ENCODE measurements around the gene STX17. TPM values are rescaled to one million over a fixed set of nuclear protein-coding genes. Genes with fewer than 3 reads are reported as not detected.

Gene STX17
- total RNA-seq, 1 donor from 2014 or later = 52.3 TPM

DNA sequence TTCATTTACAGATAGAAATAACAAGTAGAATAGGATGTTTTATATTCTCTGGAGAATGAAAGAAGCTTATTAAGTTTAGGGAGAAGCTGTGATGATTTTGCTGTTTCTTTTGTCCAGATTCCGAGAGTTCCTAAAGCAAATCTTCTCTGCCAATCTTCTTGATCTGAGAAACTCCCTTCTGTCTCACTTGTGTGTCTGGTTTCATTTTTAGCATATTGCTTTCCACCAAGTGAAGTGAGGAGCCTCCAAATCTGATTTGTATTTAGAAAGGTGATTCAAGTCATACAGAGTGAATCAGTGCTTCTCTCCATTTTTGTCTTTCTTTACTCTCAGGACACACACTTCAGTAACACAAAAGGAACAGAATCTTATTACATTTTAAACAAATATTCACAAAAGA, 48.4 kb downstream of the STX17 start:
- TF ChIP-seq, protein P1, sequence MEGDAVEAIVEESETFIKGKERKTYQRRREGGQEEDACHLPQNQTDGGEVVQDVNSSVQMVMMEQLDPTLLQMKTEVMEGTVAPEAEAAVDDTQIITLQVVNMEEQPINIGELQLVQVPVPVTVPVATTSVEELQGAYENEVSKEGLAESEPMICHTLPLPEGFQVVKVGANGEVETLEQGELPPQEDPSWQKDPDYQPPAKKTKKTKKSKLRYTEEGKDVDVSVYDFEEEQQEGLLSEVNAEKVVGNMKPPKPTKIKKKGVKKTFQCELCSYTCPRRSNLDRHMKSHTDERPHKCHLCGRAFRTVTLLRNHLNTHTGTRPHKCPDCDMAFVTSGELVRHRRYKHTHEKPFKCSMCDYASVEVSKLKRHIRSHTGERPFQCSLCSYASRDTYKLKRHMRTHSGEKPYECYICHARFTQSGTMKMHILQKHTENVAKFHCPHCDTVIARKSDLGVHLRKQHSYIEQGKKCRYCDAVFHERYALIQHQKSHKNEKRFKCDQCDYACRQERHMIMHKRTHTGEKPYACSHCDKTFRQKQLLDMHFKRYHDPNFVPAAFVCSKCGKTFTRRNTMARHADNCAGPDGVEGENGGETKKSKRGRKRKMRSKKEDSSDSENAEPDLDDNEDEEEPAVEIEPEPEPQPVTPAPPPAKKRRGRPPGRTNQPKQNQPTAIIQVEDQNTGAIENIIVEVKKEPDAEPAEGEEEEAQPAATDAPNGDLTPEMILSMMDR (IDR thresholded peaks at IDR 0.05; ENCODE audit: unreplicated experiment) = no peak

DNA sequence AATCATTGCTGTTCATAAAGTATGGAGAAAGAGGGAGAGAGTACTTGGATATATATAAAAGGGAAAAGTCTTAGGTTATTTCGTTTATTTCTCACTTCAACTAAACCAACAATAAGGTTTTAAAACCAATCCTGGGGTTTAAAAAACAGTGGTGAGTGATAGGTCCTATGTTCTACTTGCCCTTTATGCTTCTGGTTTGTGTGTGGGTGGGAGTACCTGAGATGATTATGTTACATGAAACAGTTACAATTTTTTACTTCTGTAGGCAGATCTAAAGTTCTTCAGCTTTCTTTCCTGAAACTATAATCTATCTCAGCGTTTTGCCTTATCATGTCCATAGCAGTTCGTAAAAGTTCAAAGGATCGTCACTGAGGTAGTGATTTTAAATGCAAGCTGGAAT, 49.2 kb downstream of the STX17 start:
- Mint-ChIP-seq H3K4me1 (peaks cover 11% of the 10 kb centered on the region), H3K36me3 (peaks cover 43% of the 10 kb centered on the region), H3K27me3 (ENCODE audit: low read depth) (no peaks in the 10 kb centered on the region), H3K9me3 (peaks cover 3% of the 10 kb centered on the region), H3K27ac (peak overlapping the region; percentile 22), H3K4me3 (no peak overlapping the region)
- no peak for DNase-seq (ENCODE audit: low spot score in 2 of 2, unreplicated experiment in 2 of 2)
- TF ChIP-seq, protein P1 (IDR thresholded peaks at IDR 0.05; ENCODE audit: unreplicated experiment) = no peak

More for the DNA sequence above, 48.4 kb downstream of the STX17 start:
- Mint-ChIP-seq H3K4me3 (no peak overlapping the region), H3K36me3 (peaks cover 46% of the 10 kb centered on the region), H3K27me3 (ENCODE audit: low read depth) (no peaks in the 10 kb centered on the region), H3K4me1 (peaks cover 11% of the 10 kb centered on the region), H3K27ac (peak overlapping the region; percentile 44), H3K9me3 (peaks cover 3% of the 10 kb centered on the region)
- DNase-seq (ENCODE audit: low spot score in 2 of 2, unreplicated experiment in 2 of 2) = no peak

DNA sequence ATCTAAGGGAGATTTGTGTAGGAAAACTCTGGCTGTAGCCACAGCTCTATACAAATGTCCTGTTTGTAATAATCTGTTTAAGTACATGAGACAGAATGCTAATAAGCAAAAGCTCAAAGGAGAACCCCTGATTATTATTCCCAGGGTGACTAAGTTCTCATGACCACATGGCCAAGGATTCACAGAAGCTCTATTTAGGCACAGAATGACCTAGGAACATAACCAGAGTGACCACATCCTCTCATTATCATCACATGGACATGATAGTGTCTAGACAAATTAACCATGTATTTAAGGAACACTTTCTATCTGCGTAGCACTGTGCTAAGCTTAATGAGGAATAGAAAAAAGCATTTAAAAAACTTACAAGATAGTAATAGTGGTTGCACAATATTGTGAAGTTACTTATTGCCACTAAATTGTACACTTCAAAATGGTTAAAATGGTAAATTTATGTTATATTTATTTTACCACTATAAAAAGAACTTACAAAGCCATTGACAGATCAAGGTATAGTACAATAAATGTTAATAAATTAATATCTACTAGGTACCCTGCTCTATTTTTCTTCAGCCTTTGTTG, 56.3 kb downstream of the STX17 start:
- TF ChIP-seq, protein P1 (IDR thresholded peaks at IDR 0.05; ENCODE audit: unreplicated experiment) = no peak
- peaks cover 4% of the 10 kb centered on the region for H3K4me1 Mint-ChIP-seq
- H3K36me3 Mint-ChIP-seq = peaks cover 32% of the 10 kb centered on the region
- H3K27me3 Mint-ChIP-seq (ENCODE audit: low read depth) = no peaks in the 10 kb centered on the region
- no peak for DNase-seq (ENCODE audit: low spot score in 2 of 2, unreplicated experiment in 2 of 2)
- H3K4me3 Mint-ChIP-seq = no peak overlapping the region
- no peaks in the 10 kb centered on the region for H3K9me3 Mint-ChIP-seq
- no peak overlapping the region for H3K27ac Mint-ChIP-seq

DNA sequence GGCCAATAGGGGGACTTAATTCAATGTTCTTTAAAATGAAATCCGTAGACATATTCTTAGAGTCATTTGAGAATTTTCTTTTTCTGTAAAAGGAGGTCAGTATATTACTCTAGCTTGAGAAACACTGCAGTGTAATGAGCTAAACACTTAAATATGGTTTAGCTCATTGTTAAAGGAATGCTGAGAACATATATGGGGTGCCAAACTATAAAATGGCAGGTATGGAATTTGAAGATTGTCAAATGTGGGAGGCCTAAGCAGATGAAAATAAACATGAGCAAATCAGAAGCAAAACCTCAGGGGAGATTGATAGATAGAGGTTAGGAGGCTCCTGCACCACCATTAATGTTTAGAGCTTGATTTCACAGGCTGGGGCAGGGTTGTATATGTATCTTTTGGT, 57.9 kb downstream of the STX17 start:
- no peaks in the 10 kb centered on the region for H3K9me3 Mint-ChIP-seq
- TF ChIP-seq, protein P1 (IDR thresholded peaks at IDR 0.05; ENCODE audit: unreplicated experiment) = no peak
- H3K27me3 Mint-ChIP-seq (ENCODE audit: low read depth) = no peaks in the 10 kb centered on the region
- peaks cover 34% of the 10 kb centered on the region for H3K36me3 Mint-ChIP-seq
- no peak overlapping the region for H3K27ac Mint-ChIP-seq
- DNase-seq (ENCODE audit: low spot score in 2 of 2, unreplicated experiment in 2 of 2) = no peak
- peaks cover 4% of the 10 kb centered on the region for H3K4me1 Mint-ChIP-seq
- H3K4me3 Mint-ChIP-seq = no peak overlapping the region

DNA sequence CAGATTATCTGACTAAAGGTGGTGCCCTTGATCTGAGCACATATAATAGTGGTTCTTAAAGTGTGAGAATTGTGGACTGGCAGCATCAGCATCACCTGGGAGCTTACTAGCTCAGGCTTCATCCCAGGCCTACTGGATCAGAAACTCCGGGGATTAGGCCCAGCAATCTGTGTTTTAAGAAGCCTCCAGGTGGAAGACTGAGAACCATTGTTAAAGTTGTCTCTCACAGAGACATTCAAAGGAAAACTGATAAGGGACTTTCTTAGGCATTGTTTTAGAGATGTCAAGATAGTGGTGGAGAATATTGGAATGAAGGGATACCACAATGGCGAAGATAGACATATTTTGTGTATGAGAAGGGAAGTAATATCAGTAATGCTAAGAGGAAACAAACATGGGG, 59.5 kb downstream of the STX17 start:
- no peak for DNase-seq (ENCODE audit: low spot score in 2 of 2, unreplicated experiment in 2 of 2)
- Mint-ChIP-seq H3K9me3 (no peaks in the 10 kb centered on the region), H3K4me1 (peaks cover 4% of the 10 kb centered on the region), H3K27ac (no peak overlapping the region), H3K36me3 (peaks cover 42% of the 10 kb centered on the region), H3K27me3 (ENCODE audit: low read depth) (no peaks in the 10 kb centered on the region), H3K4me3 (no peak overlapping the region)
- TF ChIP-seq, protein P1 (IDR thresholded peaks at IDR 0.05; ENCODE audit: unreplicated experiment) = no peak

DNA sequence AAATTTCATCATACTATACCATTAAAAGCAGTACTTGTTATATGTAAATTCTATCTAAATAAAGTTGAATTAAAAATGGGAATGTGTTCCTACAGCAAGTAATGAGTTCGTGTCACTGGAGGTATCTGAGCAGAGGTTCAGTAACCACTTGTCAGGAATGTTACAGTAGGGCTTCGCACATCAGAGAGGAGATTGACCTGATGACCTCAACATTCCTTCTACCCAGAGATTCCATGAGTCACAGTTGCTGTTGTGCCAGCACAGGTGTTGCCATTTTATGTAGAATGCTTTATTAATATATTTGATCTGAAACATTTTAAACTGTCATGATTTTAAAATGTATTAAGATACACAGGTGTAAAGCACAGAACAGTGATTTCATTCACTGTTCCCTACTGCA, 60.3 kb downstream of the STX17 start:
- no peak for DNase-seq (ENCODE audit: low spot score in 2 of 2, unreplicated experiment in 2 of 2)
- Mint-ChIP-seq H3K4me3 (no peak overlapping the region), H3K27me3 (ENCODE audit: low read depth) (no peaks in the 10 kb centered on the region), H3K36me3 (peaks cover 35% of the 10 kb centered on the region), H3K4me1 (peaks cover 4% of the 10 kb centered on the region), H3K9me3 (no peaks in the 10 kb centered on the region), H3K27ac (no peak overlapping the region)
- TF ChIP-seq, protein P1 (IDR thresholded peaks at IDR 0.05; ENCODE audit: unreplicated experiment) = no peak
